Gastrocnemius medialis (tissue), 4 donors: ENCODE data around the gene KLHL8. TPM values are rescaled to one million over a fixed set of nuclear protein-coding genes. Genes with fewer than 3 reads are reported as not detected.

Experiments used
- ATAC-seq, 2 donors: fragments of 150-250 bp; one replicate each; pipeline ENCODE4 v1.9.1; 2016
- DNase-seq, 2 donors: peaks; one replicate each; pipeline ENCODE4 v3.0.0-alpha.2; 2019
- H3K27ac ChIP-seq, 4 donors: fragments of 200-600 bp; sonication (generic); 1 replicate in 1 of 4; 2 replicates in 3 of 4; pipeline ENCODE4 v1.5.1; 2016 to 2018; ENCODE audit warnings: mild to moderate bottlenecking in 2 of 4, moderate library complexity in 1 of 4
- H3K27me3 ChIP-seq, 3 donors: fragments of 200-600 bp; sonication (generic) in 2 of 3; 1 replicate in 1 of 3; 2 replicates in 2 of 3; pipeline versions ENCODE4 v1.5.1 to v1.6.0; 2016 to 2019; ENCODE audit warnings: mild to moderate bottlenecking in 1 of 3, moderate library complexity in 1 of 3
- H3K36me3 ChIP-seq, 2 donors: fragments of 200-600 bp; sonication (generic) in 1 of 2; one replicate each; pipeline ENCODE4 v1.5.1; 2017 to 2018
- H3K4me1 ChIP-seq, 2 donors: fragments of 200-600 bp; sonication (generic) in 1 of 2; one replicate each; pipeline ENCODE4 v1.5.1; 2016 to 2017; ENCODE audit warnings: mild to moderate bottlenecking in 2 of 2
- H3K4me3 ChIP-seq, 4 donors: fragments of 200-600 bp; sonication (generic) in 3 of 4; 1 replicate in 1 of 4; 2 replicates in 3 of 4; pipeline ENCODE4 v1.5.1; 2016 to 2019; ENCODE audit warnings: mild to moderate bottlenecking in 2 of 4
- H3K9me3 ChIP-seq, 3 donors: fragments of 200-600 bp; sonication (generic) in 2 of 3; 1 replicate in 1 of 3; 2 replicates in 2 of 3; pipeline ENCODE4 v1.5.1; 2016 to 2019
- CTCF ChIP-seq, 5 experiments: fragments of 450-650 bp in 3 of 5; fragments of 200-600 bp in 2 of 5; sonication (generic) in 2 of 5; IDR thresholded peaks in 4 of 5; conservative IDR thresholded peaks in 1 of 5; 1 replicate in 4 of 5; 2 replicates in 1 of 5; pipeline ENCODE4 v1.5.1; 2016 to 2019; ENCODE audit warnings: antibody characterized with exemption in 5 of 5, mild to moderate bottlenecking in 3 of 5, moderate library complexity in 3 of 5
- POLR2A ChIP-seq, 2 donors: fragments of 450-650 bp; IDR thresholded peaks; one replicate each; pipeline ENCODE4 v1.6.1; 2017; ENCODE audit warnings: antibody characterized with exemption in 2 of 2, mild to moderate bottlenecking in 2 of 2, moderate library complexity in 2 of 2
- in situ Hi-C, 4 donors: fragments of 200-750 bp; cut with MboI; loops; one replicate each; pipeline versions ENCODE4 v1.15.0 to v1.8.0; 2017; ENCODE audit warnings: low sequenced_read_pairs in 4 of 4
- intact Hi-C: fragments of 100-400 bp; cut with DNase I; formaldehyde crosslinking; loops from one replicate; pipeline ENCODE4 v1.15.1; 2023; ENCODE audit warnings: low total_unique reads
- total RNA-seq, 4 donors: library from RNA; depleted of rRNA; stranded (reverse); fragments of >200 nt; gene quantifications; one replicate each; pipeline versions ENCODE4 v1.1.0 to v1.2.3, GENCODE V29; 2016

The KLHL8 gene
- total RNA-seq, 4 donors from 2014 or later = 15.5 to 19.4 (median 18.6) TPM

DNA sequence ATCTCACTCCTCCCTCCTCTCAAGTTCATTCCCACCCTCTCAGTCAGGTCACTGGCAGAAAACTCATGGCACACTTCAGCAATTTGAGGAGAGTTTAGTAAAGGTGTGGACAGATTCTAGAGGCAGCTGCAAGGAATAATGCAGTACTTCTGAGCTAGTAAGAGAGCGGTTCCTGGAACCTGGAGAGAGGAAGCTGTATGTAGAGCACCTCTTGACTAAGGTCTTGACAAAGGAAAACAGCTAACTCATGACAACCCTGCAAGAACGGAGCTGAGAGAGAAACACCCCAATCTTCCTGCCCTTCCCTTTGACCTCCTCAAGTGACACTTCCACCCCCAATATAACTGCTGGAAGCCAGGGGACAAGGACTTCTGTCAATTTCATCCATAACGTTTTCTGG, 9.6 kb upstream of the KLHL8 start:
- Histone ChIP-seq H3K36me3 (no peaks in the 10 kb centered on the region), H3K9me3 (no peaks in the 10 kb centered on the region), H3K27ac (no peak overlapping the region), H3K27me3 (no peaks in the 10 kb centered on the region), H3K4me1 (no peaks in the 10 kb centered on the region), H3K4me3 (no peak overlapping the region)
- ATAC-seq (no peak), DNase-seq (no peak)
- in situ Hi-C loops (loop anchor here (5.0 to 10.0 kb wide), 3 partner anchors 68 to 305 kb away; no protein-coding TSS in a partner anchor), intact Hi-C loops (loop anchor here (10.0 kb wide), 1 partner anchor 335 kb away; the partner anchor contains the start of gene C4orf36)
- no peak for TF ChIP-seq CTCF (IDR thresholded peaks at IDR 0.05 in 4 of 5, conservative IDR thresholded peaks at IDR 0.05 in 1 of 5)
- TF ChIP-seq POLR2A (IDR thresholded peaks at IDR 0.05) = no peak

DNA sequence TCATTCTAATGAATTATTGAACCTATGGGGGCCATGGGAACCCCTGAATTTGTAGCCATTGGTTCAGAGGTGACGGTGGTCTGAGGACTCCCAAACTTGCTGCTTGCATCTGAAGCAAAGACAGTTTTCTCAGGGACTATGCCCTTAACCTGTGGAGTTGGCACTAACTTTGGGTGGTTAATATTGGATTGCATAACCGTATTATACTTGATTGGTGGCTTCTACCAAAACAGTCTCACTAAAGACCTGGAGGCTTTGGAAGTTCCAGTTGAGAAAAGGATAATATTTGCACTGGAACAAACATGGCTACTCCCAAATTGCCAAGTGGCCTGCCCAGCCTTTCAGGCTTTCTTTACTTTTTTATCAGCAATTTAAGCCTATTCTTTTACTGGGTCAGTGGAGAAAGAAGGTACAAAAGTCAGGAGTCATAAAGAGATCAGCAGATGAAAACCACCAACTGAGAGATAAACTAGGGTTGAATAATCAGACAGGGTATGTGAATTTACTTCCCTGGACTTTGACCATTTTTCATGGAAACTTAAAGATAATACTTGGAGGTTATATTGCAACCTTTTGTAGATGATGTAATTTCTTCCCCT, 7.9 kb upstream of the KLHL8 start:
- Histone ChIP-seq H3K4me1 (no peaks in the 10 kb centered on the region), H3K4me3 (no peak overlapping the region), H3K27me3 (no peaks in the 10 kb centered on the region), H3K27ac (no peak overlapping the region), H3K36me3 (no peaks in the 10 kb centered on the region), H3K9me3 (no peaks in the 10 kb centered on the region)
- TF ChIP-seq POLR2A (IDR thresholded peaks at IDR 0.05) (no peak), CTCF (IDR thresholded peaks at IDR 0.05 in 4 of 5, conservative IDR thresholded peaks at IDR 0.05 in 1 of 5) (no peak)
- DNase-seq (no peak), ATAC-seq (no peak)
- intact Hi-C loops = no loop called here
- in situ Hi-C loops = no loop called here

DNA sequence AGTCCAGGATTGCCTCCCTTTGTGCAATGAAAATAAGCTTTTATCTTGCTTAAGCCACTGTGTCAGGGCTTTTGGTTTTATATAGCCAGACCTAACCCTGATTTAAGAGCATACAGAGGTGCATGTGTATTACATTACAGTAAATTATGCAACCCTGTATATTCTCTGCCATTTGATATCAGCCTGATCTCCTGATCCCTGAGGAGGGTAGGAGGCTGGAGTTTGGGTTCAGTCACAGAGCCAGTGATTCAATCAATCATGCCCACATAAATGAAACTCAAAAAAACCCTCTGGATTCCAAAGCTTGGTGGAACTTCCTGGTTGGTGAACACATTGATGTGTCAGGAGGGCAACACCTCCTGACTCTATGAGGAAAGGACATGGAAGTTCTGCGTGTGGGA, 7.3 kb upstream of the KLHL8 start:
- no peak for DNase-seq
- H3K27me3 ChIP-seq = no peaks in the 10 kb centered on the region
- ATAC-seq = peak; percentile 81 to 83
- no peaks in the 10 kb centered on the region for H3K36me3 ChIP-seq
- no peaks in the 10 kb centered on the region for H3K4me1 ChIP-seq
- H3K27ac ChIP-seq = peak overlapping the region in 1 of 4 donors; percentile 29
- no peaks in the 10 kb centered on the region for H3K9me3 ChIP-seq
- in situ Hi-C loops (no loop called here), intact Hi-C loops (no loop called here)
- TF ChIP-seq CTCF (IDR thresholded peaks at IDR 0.05 in 4 of 5, conservative IDR thresholded peaks at IDR 0.05 in 1 of 5) = no peak
- TF ChIP-seq POLR2A (IDR thresholded peaks at IDR 0.05) = no peak
- no peak overlapping the region for H3K4me3 ChIP-seq

DNA sequence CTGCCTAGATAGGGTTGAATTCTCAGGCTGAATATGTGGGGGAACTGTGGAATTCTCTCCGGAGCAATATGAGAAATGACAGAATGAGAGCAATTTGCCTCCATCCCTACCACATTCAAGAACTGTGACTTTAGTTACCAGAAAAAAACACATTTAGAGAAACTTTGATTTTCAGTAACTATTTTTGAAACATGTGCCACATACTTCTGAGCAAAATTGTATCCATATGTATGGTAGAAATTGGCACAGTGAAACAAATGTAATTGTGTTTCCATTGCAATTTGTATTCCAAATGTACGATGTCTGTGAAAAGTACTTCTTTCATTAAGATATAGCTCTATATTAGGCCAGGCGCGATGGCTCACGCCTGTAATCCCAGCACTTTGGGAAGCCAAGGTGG, 5.5 kb upstream of the KLHL8 start:
- Histone ChIP-seq H3K27ac (no peak overlapping the region), H3K9me3 (no peaks in the 10 kb centered on the region), H3K36me3 (no peaks in the 10 kb centered on the region), H3K4me1 (peaks cover 0 to 3% of the 10 kb centered on the region in 2 donors), H3K27me3 (no peaks in the 10 kb centered on the region), H3K4me3 (no peak overlapping the region)
- DNase-seq (no peak), ATAC-seq (no peak)
- in situ Hi-C loops = no loop called here
- TF ChIP-seq CTCF (IDR thresholded peaks at IDR 0.05 in 4 of 5, conservative IDR thresholded peaks at IDR 0.05 in 1 of 5) (no peak), POLR2A (IDR thresholded peaks at IDR 0.05) (no peak)
- intact Hi-C loops = no loop called here
